ENCODE measurements around the gene HCN2. TPM values are rescaled to one million over a fixed set of nuclear protein-coding genes. Genes with fewer than 3 reads are reported as not detected.
A peak's percentile ranks its signal among the peaks of the same experiment; 100 is the strongest.

HCN2 gene
- total and polyA plus RNA-seq, 2 of the 13 experiments (the other 11 are each of a cell fraction or from before 2014, with no cell fraction given): 0.01 TPM; not detected in 1

DNA sequence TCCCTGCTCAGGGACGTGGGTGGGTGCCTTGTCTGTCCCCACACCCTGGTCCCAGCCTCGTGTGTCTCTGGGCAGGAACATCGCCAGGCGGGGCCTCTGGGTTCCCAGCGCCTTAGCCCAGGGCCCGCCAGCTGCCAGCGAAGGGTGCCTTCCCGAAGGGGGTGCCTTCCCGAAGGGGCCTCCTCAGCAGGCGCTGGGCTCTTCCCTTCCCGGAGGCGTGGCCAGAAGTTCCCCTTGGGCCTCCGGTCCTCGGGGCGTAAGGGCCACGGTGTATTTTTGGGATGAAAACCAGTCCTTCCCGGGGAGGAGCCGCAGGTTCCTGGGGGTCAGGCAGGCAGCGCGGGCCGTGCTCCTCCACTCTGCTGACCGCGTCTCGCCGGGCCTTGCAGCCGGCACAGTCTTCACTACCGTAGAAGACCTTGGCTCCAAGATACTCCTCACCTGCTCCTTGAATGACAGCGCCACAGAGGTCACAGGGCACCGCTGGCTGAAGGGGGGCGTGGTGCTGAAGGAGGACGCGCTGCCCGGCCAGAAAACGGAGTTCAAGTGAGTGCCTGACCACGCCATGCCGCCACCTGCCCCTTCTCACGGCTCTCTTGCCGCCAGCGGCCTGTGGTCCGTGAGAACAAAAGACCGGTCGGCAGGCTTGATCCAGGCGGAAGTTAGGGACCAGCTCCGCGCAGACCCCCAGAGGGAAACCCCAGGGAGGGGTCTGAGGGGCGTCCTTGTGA is 10.4 kb upstream of the HCN2 start:
- TF ChIP-seq AGO2 (optimal IDR thresholded peaks at IDR 0.05; ENCODE audit: low read depth, low read length) (peak; percentile 8), AKAP8 (CRISPR knock-in tag; IDR thresholded peaks at IDR 0.05) (peak; percentile 4), ZMYM4 (CRISPR knock-in tag; IDR thresholded peaks at IDR 0.05) (no peak)
- H2AFZ ChIP-seq (ENCODE audit: low read length): no peak overlapping the region
- FAIRE-seq: no peak
- H3K4me2 ChIP-seq (ENCODE audit: low read depth, low read length): no peak overlapping the region
- no peak overlapping the region for H3K9ac ChIP-seq (ENCODE audit: insufficient read depth, low read depth, low read length)
- H3K36me3 ChIP-seq (replicated peaks in 1 of 2; ENCODE audit: control insufficient read depth in 1 of 2, insufficient read depth in 2 of 2, low read length in 2 of 2): peaks cover 35 to 39% of the 10 kb centered on the region in 2 experiments; a peak in 4 of 5 replicates
- no peak overlapping the region for H3K4me3 ChIP-seq (replicated peaks in 1 of 3; ENCODE audit: insufficient read depth in 1 of 3, low read depth in 2 of 3, low read length in 3 of 3)
- H3K9me3 ChIP-seq (ENCODE audit: low read length): no peaks in the 10 kb centered on the region
- ChIA-PET POLR2A (no interaction called here), CTCF (ENCODE audit: low intra/inter-chr PET ratio, low total read pairs) (no interaction called here)
- H3K27ac ChIP-seq (ENCODE audit: extremely low read length, insufficient read depth, low read length): no peak overlapping the region
- H3K4me1 ChIP-seq (ENCODE audit: insufficient read depth, low read length): peaks cover 16% of the 10 kb centered on the region
- ATAC-seq: no peak
- H3K27me3 ChIP-seq (ENCODE audit: control insufficient read depth in 1 of 2, insufficient read depth in 2 of 2, low read length in 2 of 2): no peaks in the 10 kb centered on the region
- peaks cover 54% of the 10 kb centered on the region for H3K79me2 ChIP-seq (ENCODE audit: insufficient read depth, low read length)
- H4K20me1 ChIP-seq (ENCODE audit: insufficient read depth, low read length): peaks cover 88% of the 10 kb centered on the region
- in situ Hi-C loops (cut with HindIII; ENCODE audit: extremely low pct_ligation_motif_present, low pct_unique_long_range_greater_than_20kb) (no loop called here), intact Hi-C loops (cut with micrococcal nuclease; ENCODE audit: unreplicated experiment) (no loop called here)
- BruUV-seq (replicated peaks): no TSS peak
- 95% methylated on average over 14 of the region's 46 CpGs for WGBS (ENCODE audit: low lambda C conversion rate)
- no peak for DNase-seq (ENCODE audit: low spot score)

DNA sequence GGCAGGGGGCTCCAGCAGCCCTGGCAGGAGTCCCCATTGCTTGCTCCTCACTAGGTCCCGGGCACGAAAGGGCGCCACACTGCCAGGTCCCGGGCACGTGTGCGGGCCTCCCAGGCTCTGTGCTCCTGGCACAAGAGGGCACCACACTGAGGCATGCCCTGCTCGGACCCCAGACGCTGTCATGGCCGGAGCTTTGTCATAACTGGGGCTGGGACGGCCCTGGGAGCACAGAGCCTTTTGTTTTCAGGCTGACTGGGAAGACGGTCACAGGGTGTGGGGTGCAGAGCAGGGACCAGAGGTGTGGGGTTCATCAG is 9.9 kb upstream of the HCN2 start:
- TF ChIP-seq ZNF44 (CRISPR knock-in tag; IDR thresholded peaks at IDR 0.05) (no peak), ZNF7 (CRISPR knock-in tag; IDR thresholded peaks at IDR 0.05) (no peak), ZNF552 (CRISPR knock-in tag; IDR thresholded peaks at IDR 0.05; ENCODE audit: borderline replicate concordance) (no peak), POLR2A (IDR thresholded peaks at IDR 0.05; ENCODE audit: insufficient read depth in 1 of 2, low read depth in 2 of 2, low read length in 2 of 2) (peak in 1 of 2 experiments; percentile 34; a peak in 1 of 4 replicates), ZNF496 (CRISPR knock-in tag; IDR thresholded peaks at IDR 0.05; ENCODE audit: insufficient replicate concordance) (no peak), ZNF160 (CRISPR knock-in tag; IDR thresholded peaks at IDR 0.05) (no peak), AKAP8 (CRISPR knock-in tag; IDR thresholded peaks at IDR 0.05) (0 out of 2 replicates have a peak, but pooled peaks have one; percentile 26), PAF1 (CRISPR knock-in tag; IDR thresholded peaks at IDR 0.05) (no peak), HMG20A (CRISPR knock-in tag; IDR thresholded peaks at IDR 0.05; ENCODE audit: borderline replicate concordance) (no peak)
- TF ChIP-seq, protein P1, sequence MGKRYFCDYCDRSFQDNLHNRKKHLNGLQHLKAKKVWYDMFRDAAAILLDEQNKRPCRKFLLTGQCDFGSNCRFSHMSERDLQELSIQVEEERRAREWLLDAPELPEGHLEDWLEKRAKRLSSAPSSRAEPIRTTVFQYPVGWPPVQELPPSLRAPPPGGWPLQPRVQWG (CRISPR knock-in tag; IDR thresholded peaks at IDR 0.05; ENCODE audit: borderline replicate concordance, low read depth): no peak
- TF ChIP-seq, protein P2, sequence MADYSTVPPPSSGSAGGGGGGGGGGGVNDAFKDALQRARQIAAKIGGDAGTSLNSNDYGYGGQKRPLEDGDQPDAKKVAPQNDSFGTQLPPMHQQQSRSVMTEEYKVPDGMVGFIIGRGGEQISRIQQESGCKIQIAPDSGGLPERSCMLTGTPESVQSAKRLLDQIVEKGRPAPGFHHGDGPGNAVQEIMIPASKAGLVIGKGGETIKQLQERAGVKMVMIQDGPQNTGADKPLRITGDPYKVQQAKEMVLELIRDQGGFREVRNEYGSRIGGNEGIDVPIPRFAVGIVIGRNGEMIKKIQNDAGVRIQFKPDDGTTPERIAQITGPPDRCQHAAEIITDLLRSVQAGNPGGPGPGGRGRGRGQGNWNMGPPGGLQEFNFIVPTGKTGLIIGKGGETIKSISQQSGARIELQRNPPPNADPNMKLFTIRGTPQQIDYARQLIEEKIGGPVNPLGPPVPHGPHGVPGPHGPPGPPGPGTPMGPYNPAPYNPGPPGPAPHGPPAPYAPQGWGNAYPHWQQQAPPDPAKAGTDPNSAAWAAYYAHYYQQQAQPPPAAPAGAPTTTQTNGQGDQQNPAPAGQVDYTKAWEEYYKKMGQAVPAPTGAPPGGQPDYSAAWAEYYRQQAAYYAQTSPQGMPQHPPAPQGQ (CRISPR knock-in tag; IDR thresholded peaks at IDR 0.05; ENCODE audit: borderline replicate concordance): no peak
- TF ChIP-seq, protein P3, sequence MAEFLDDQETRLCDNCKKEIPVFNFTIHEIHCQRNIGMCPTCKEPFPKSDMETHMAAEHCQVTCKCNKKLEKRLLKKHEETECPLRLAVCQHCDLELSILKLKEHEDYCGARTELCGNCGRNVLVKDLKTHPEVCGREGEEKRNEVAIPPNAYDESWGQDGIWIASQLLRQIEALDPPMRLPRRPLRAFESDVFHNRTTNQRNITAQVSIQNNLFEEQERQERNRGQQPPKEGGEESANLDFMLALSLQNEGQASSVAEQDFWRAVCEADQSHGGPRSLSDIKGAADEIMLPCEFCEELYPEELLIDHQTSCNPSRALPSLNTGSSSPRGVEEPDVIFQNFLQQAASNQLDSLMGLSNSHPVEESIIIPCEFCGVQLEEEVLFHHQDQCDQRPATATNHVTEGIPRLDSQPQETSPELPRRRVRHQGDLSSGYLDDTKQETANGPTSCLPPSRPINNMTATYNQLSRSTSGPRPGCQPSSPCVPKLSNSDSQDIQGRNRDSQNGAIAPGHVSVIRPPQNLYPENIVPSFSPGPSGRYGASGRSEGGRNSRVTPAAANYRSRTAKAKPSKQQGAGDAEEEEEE (CRISPR knock-in tag; IDR thresholded peaks at IDR 0.05; ENCODE audit: borderline replicate concordance): no peak
- DNase-seq (ENCODE audit: low spot score): no peak
- H4K20me1 ChIP-seq (ENCODE audit: insufficient read depth, low read length): peaks cover 85% of the 10 kb centered on the region
- H3K4me3 ChIP-seq (replicated peaks in 1 of 3; ENCODE audit: insufficient read depth in 1 of 3, low read depth in 2 of 3, low read length in 3 of 3): no peak overlapping the region
- no TSS peak for BruUV-seq (replicated peaks)
- H3K27ac ChIP-seq (ENCODE audit: extremely low read length, insufficient read depth, low read length): no peak overlapping the region
- in situ Hi-C loops (cut with HindIII; ENCODE audit: extremely low pct_ligation_motif_present, low pct_unique_long_range_greater_than_20kb): loop anchor here (10.0 kb wide), 1 partner anchor 155 kb away; no protein-coding TSS in a partner anchor
- intact Hi-C loops (cut with micrococcal nuclease; ENCODE audit: unreplicated experiment): loop anchor here (10.0 kb wide), 1 partner anchor 85 kb away; the partner anchor contains the start of gene RNF126
- no peak for ATAC-seq
- no peak overlapping the region for H3K9ac ChIP-seq (ENCODE audit: insufficient read depth, low read depth, low read length)
- no peak overlapping the region for H3K4me2 ChIP-seq (ENCODE audit: low read depth, low read length)
- peaks cover 49% of the 10 kb centered on the region for H3K79me2 ChIP-seq (ENCODE audit: insufficient read depth, low read length)
- H3K36me3 ChIP-seq (replicated peaks in 1 of 2; ENCODE audit: control insufficient read depth in 1 of 2, insufficient read depth in 2 of 2, low read length in 2 of 2): peaks cover 35 to 39% of the 10 kb centered on the region in 2 experiments; a peak in 4 of 5 replicates
- H3K4me1 ChIP-seq (ENCODE audit: insufficient read depth, low read length): peaks cover 16% of the 10 kb centered on the region
- ChIA-PET POLR2A (no interaction called here), CTCF (ENCODE audit: low intra/inter-chr PET ratio, low total read pairs) (no interaction called here)
- no peaks in the 10 kb centered on the region for H3K9me3 ChIP-seq (ENCODE audit: low read length)
- no peak for FAIRE-seq
- H2AFZ ChIP-seq (ENCODE audit: low read length): no peak overlapping the region
- 80% methylated on average over 1 of the region's 11 CpGs for WGBS (ENCODE audit: low lambda C conversion rate)
- H3K27me3 ChIP-seq (ENCODE audit: control insufficient read depth in 1 of 2, insufficient read depth in 2 of 2, low read length in 2 of 2): no peaks in the 10 kb centered on the region

Measured in HepG2 (cell line).